ENCODE data around the gene SAE1.
A peak's percentile ranks its signal among the peaks of the same experiment; 100 is the strongest.

SAE1 gene

DNA sequence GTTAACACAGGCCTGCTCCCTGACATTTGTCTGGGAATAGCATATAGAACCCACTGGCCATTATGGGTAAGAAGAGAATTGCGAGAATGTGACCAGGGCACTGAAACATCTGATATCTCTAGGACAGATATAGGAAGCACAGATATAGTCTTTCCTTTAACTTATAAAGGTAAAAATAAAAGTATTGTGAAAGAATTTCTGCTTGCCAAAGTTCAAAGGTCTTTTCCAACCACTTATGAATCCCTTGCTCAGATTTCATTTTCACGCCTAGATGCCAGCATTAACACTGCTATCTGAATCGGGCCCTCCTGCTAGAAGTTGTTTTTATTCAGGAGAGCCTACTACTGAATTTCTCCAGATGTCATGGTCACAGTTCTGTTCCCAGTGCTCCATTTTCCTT is 72.6 kb downstream of the SAE1 start:
- H3K23ac ChIP-seq (ENCODE audit: low read length in 2 of 2) = no peak overlapping the region
- no peak for DNase-seq
- H3K27ac ChIP-seq (ENCODE audit: low read length, poor library complexity, severe bottlenecking) = no peak overlapping the region
- H3K9ac ChIP-seq (ENCODE audit: low read length) = no peak overlapping the region
- H3K4me1 ChIP-seq (ENCODE audit: control insufficient read depth, insufficient read depth, low read depth, low read length) = peaks cover 5% of the 10 kb centered on the region
- no peak overlapping the region for H4K91ac ChIP-seq (ENCODE audit: low read length)
- H2BK15ac ChIP-seq (ENCODE audit: low read depth, poor library complexity, severe bottlenecking) = no peak overlapping the region
- no peak overlapping the region for H3K4me2 ChIP-seq (ENCODE audit: low read length, poor library complexity, severe bottlenecking)
- no peak overlapping the region for H3K4ac ChIP-seq (ENCODE audit: low read depth in 1 of 2, low read length in 2 of 2)
- H3K9me3 ChIP-seq (ENCODE audit: control insufficient read depth, low read length) = no peaks in the 10 kb centered on the region
- H2AFZ ChIP-seq (ENCODE audit: low read depth, low read length) = no peak overlapping the region
- H2BK5ac ChIP-seq (ENCODE audit: low read depth, low read length, poor library complexity, severe bottlenecking) = no peak overlapping the region
- peaks cover 18% of the 10 kb centered on the region for H3K79me1 ChIP-seq (replicated peaks; ENCODE audit: low read length, poor library complexity, severe bottlenecking)
- no peak overlapping the region for H3K14ac ChIP-seq (ENCODE audit: low read length in 2 of 2)
- H2BK12ac ChIP-seq (ENCODE audit: low read length in 2 of 2) = no peak overlapping the region
- H3K18ac ChIP-seq (ENCODE audit: low read depth in 1 of 2, low read length in 2 of 2) = no peak overlapping the region
- H3K36me3 ChIP-seq (ENCODE audit: control insufficient read depth in 1 of 2, insufficient read depth in 2 of 2, low read depth in 1 of 2, low read length in 2 of 2) = peaks cover 53 to 77% of the 10 kb centered on the region in 2 experiments
- H3K27me3 ChIP-seq (ENCODE audit: control insufficient read depth in 1 of 2, insufficient read depth in 1 of 2, low read length in 2 of 2) = no peaks in the 10 kb centered on the region
- no peak overlapping the region for H2AK5ac ChIP-seq (ENCODE audit: low read length, severe bottlenecking)
- H4K8ac ChIP-seq (ENCODE audit: low read length) = no peak overlapping the region
- no peak overlapping the region for H2BK120ac ChIP-seq (ENCODE audit: low read depth, low read length)
- WGBS = 98% methylated on average over 2 of the region's 3 CpGs
- no peak overlapping the region for H3K4me3 ChIP-seq (ENCODE audit: insufficient read depth in 1 of 2, low read depth in 1 of 2, low read length in 2 of 2)

DNA sequence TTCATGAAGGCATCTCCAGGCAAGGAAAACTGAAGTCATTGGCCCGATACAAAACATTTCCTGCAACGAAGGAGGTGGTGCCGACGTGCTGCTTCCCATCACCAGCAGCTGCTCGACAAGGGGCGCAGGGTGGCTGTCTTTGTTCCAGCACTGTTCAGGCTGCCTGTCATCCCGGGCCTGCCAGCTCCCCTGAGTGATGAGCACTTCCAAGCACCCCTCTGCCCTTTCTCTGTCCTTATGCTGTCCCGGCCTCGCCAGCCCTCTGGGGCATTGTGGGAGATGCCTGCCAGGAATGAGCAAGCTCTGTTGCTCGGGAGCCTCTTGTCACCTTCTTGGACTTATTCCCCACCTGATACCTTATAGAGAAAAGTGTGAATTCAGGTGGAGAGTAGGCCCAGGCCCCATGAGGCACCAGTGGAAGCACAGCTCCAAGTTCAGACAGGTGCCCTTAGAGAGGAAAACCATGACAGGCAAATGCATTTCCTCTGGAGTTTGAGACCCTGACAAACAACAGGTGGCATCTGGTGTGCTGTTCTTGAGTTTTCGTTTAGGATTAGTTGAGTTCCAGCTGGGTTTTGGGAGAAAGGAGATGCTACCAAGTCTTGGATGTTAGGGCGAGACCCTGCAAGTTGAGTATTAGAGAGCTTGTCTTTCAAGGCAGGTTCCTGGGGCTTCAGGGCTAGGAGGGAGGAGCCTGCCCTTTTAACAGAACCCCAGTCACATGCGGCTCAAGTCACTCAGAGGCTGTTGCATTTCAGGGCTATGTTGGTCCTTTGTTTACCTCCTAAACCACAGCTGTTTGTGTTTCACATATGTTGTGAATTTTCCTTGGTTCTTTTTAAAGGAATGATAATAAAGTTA is 78.9 kb downstream of the SAE1 start:
- peak overlapping the region; percentile 8 to 69 for H2BK12ac ChIP-seq (ENCODE audit: low read length in 2 of 2)
- peak overlapping the region; percentile 78 for H3K9ac ChIP-seq (ENCODE audit: low read length)

DNA sequence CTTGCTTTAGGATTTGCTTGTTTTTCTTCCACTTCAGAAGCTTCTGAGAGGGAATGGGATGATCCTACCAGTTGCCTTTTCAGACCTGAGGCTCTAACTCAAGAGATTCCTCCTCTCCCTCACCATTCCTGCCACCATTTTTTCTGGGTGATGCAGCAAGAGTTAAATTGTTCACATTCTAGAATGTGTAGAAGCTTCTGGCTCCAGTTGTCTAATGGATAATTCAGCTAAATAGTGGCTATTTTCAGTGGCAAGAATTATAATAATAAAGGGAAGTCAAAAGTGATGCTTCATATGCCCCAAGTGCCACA is 79.5 kb downstream of the SAE1 start:
- peak overlapping the region; percentile 17 to 98 for H3K4ac ChIP-seq (ENCODE audit: low read depth in 1 of 2, low read length in 2 of 2)
- H2BK12ac ChIP-seq (ENCODE audit: low read length in 2 of 2) = peak overlapping the region in 1 of 2 experiments; percentile 59
- H3K18ac ChIP-seq (ENCODE audit: low read depth in 1 of 2, low read length in 2 of 2) = peak overlapping the region; percentile 79 to 91
- H2AFZ ChIP-seq (ENCODE audit: low read depth, low read length) = no peak overlapping the region
- DNase-seq = no peak
- peak overlapping the region in 1 of 2 experiments; percentile 64 for H3K14ac ChIP-seq (ENCODE audit: low read length in 2 of 2)
- H3K4me1 ChIP-seq (ENCODE audit: control insufficient read depth, insufficient read depth, low read depth, low read length) = peaks cover 7% of the 10 kb centered on the region
- no peak overlapping the region for H2BK5ac ChIP-seq (ENCODE audit: low read depth, low read length, poor library complexity, severe bottlenecking)
- no peak overlapping the region for H3K4me3 ChIP-seq (ENCODE audit: insufficient read depth in 1 of 2, low read depth in 1 of 2, low read length in 2 of 2)
- H3K79me1 ChIP-seq (replicated peaks; ENCODE audit: low read length, poor library complexity, severe bottlenecking) = peaks cover 9% of the 10 kb centered on the region
- no peak overlapping the region for H2BK15ac ChIP-seq (ENCODE audit: low read depth, poor library complexity, severe bottlenecking)
- H3K36me3 ChIP-seq (ENCODE audit: control insufficient read depth in 1 of 2, insufficient read depth in 2 of 2, low read depth in 1 of 2, low read length in 2 of 2) = peaks cover 44 to 59% of the 10 kb centered on the region in 2 experiments
- H3K27ac ChIP-seq (ENCODE audit: low read length, poor library complexity, severe bottlenecking) = peak overlapping the region; percentile 30
- H3K27me3 ChIP-seq (ENCODE audit: control insufficient read depth in 1 of 2, insufficient read depth in 1 of 2, low read length in 2 of 2) = no peaks in the 10 kb centered on the region
- peak overlapping the region; percentile 91 for H4K8ac ChIP-seq (ENCODE audit: low read length)
- H3K9ac ChIP-seq (ENCODE audit: low read length) = peak overlapping the region; percentile 78
- H2AK5ac ChIP-seq (ENCODE audit: low read length, severe bottlenecking) = no peak overlapping the region
- H4K91ac ChIP-seq (ENCODE audit: low read length) = peak overlapping the region; percentile 96
- H2BK120ac ChIP-seq (ENCODE audit: low read depth, low read length) = peak overlapping the region; percentile 67
- H3K23ac ChIP-seq (ENCODE audit: low read length in 2 of 2) = no peak overlapping the region
- no peaks in the 10 kb centered on the region for H3K9me3 ChIP-seq (ENCODE audit: control insufficient read depth, low read length)
- H3K4me2 ChIP-seq (ENCODE audit: low read length, poor library complexity, severe bottlenecking) = no peak overlapping the region

More for the DNA sequence above, 78.9 kb downstream of the SAE1 start:
- no peak overlapping the region for H3K14ac ChIP-seq (ENCODE audit: low read length in 2 of 2)
- WGBS = 85% methylated on average over 12 of the region's 13 CpGs
- no peaks in the 10 kb centered on the region for H3K27me3 ChIP-seq (ENCODE audit: control insufficient read depth in 1 of 2, insufficient read depth in 1 of 2, low read length in 2 of 2)
- no peak overlapping the region for H2BK5ac ChIP-seq (ENCODE audit: low read depth, low read length, poor library complexity, severe bottlenecking)
- H2BK120ac ChIP-seq (ENCODE audit: low read depth, low read length) = no peak overlapping the region
- H3K36me3 ChIP-seq (ENCODE audit: control insufficient read depth in 1 of 2, insufficient read depth in 2 of 2, low read depth in 1 of 2, low read length in 2 of 2) = peaks cover 48 to 65% of the 10 kb centered on the region in 2 experiments
- H3K4me2 ChIP-seq (ENCODE audit: low read length, poor library complexity, severe bottlenecking) = no peak overlapping the region
- no peak overlapping the region for H3K23ac ChIP-seq (ENCODE audit: low read length in 2 of 2)
- H3K79me1 ChIP-seq (replicated peaks; ENCODE audit: low read length, poor library complexity, severe bottlenecking) = peaks cover 11% of the 10 kb centered on the region
- H3K27ac ChIP-seq (ENCODE audit: low read length, poor library complexity, severe bottlenecking) = no peak overlapping the region
- H3K9me3 ChIP-seq (ENCODE audit: control insufficient read depth, low read length) = no peaks in the 10 kb centered on the region
- peak overlapping the region; percentile 68 to 75 for H3K18ac ChIP-seq (ENCODE audit: low read depth in 1 of 2, low read length in 2 of 2)
- peak overlapping the region; percentile 92 for H2BK15ac ChIP-seq (ENCODE audit: low read depth, poor library complexity, severe bottlenecking)
- peak; percentile 89 for DNase-seq
- peak overlapping the region; percentile 19 for H4K91ac ChIP-seq (ENCODE audit: low read length)
- no peak overlapping the region for H2AK5ac ChIP-seq (ENCODE audit: low read length, severe bottlenecking)
- H3K4ac ChIP-seq (ENCODE audit: low read depth in 1 of 2, low read length in 2 of 2) = peak overlapping the region in 1 of 2 experiments; percentile 46
- no peak overlapping the region for H2AFZ ChIP-seq (ENCODE audit: low read depth, low read length)
- peaks cover 7% of the 10 kb centered on the region for H3K4me1 ChIP-seq (ENCODE audit: control insufficient read depth, insufficient read depth, low read depth, low read length)
- H4K8ac ChIP-seq (ENCODE audit: low read length) = no peak overlapping the region
- H3K4me3 ChIP-seq (ENCODE audit: insufficient read depth in 1 of 2, low read depth in 1 of 2, low read length in 2 of 2) = no peak overlapping the region

DNA sequence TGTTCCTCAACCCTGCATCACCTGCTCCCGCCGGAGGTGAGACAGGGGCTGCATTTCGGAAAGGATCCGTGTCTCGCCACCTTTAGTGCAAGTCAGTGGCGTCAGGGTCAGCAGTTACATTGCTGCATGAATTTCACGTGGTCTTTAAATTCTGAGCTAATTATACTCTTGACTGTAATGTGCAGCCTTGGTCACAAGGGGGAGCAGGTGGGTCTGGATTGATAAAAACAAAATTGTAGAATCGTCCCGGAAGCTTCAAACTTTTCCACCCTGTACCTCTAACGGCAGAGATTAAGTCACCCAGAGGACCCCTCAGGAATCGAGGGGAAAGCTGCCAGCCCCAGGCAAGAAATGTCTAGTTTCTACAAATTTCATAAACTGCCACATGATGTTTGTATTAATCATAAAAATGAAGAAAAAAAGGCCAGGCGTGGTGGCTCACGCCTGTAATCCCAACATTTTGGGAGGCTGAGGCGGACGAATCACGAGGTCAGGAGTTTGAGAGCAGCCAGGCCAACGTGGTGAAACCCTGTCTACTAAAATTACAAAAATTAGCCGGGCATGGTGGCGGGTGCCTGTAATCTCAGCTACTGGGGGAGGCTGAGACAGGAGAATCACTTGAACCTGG is 80.2 kb downstream of the SAE1 start:
- H2BK12ac ChIP-seq (ENCODE audit: low read length in 2 of 2) = peak overlapping the region; percentile 59 to 83
- H3K4me3 ChIP-seq (ENCODE audit: insufficient read depth in 1 of 2, low read depth in 1 of 2, low read length in 2 of 2) = no peak overlapping the region
- H2BK5ac ChIP-seq (ENCODE audit: low read depth, low read length, poor library complexity, severe bottlenecking) = no peak overlapping the region
- peak overlapping the region; percentile 94 for H2AK5ac ChIP-seq (ENCODE audit: low read length, severe bottlenecking)
- H3K4me2 ChIP-seq (ENCODE audit: low read length, poor library complexity, severe bottlenecking) = no peak overlapping the region
- peak overlapping the region; percentile 22 for H3K27ac ChIP-seq (ENCODE audit: low read length, poor library complexity, severe bottlenecking)
- H2AFZ ChIP-seq (ENCODE audit: low read depth, low read length) = no peak overlapping the region
- H3K18ac ChIP-seq (ENCODE audit: low read depth in 1 of 2, low read length in 2 of 2) = peak overlapping the region; percentile 79 to 91
- no peaks in the 10 kb centered on the region for H3K27me3 ChIP-seq (ENCODE audit: control insufficient read depth in 1 of 2, insufficient read depth in 1 of 2, low read length in 2 of 2)
- H2BK120ac ChIP-seq (ENCODE audit: low read depth, low read length) = peak overlapping the region; percentile 67
- DNase-seq = peak; percentile 86
- peaks cover 6% of the 10 kb centered on the region for H3K79me1 ChIP-seq (replicated peaks; ENCODE audit: low read length, poor library complexity, severe bottlenecking)
- peaks cover 41 to 52% of the 10 kb centered on the region in 2 experiments for H3K36me3 ChIP-seq (ENCODE audit: control insufficient read depth in 1 of 2, insufficient read depth in 2 of 2, low read depth in 1 of 2, low read length in 2 of 2)
- no peak overlapping the region for H3K23ac ChIP-seq (ENCODE audit: low read length in 2 of 2)
- no peak overlapping the region for H2BK15ac ChIP-seq (ENCODE audit: low read depth, poor library complexity, severe bottlenecking)
- peak overlapping the region; percentile 47 to 98 for H3K4ac ChIP-seq (ENCODE audit: low read depth in 1 of 2, low read length in 2 of 2)
- H3K9ac ChIP-seq (ENCODE audit: low read length) = peak overlapping the region; percentile 78
- H3K4me1 ChIP-seq (ENCODE audit: control insufficient read depth, insufficient read depth, low read depth, low read length) = peaks cover 7% of the 10 kb centered on the region
- 45% methylated on average over 17 of the region's 19 CpGs for WGBS
- peak overlapping the region; percentile 35 to 64 for H3K14ac ChIP-seq (ENCODE audit: low read length in 2 of 2)
- H4K91ac ChIP-seq (ENCODE audit: low read length) = peak overlapping the region; percentile 98
- no peaks in the 10 kb centered on the region for H3K9me3 ChIP-seq (ENCODE audit: control insufficient read depth, low read length)
- peak overlapping the region; percentile 93 for H4K8ac ChIP-seq (ENCODE audit: low read length)
